HUES48 (cell line): ENCODE results near the gene ZSWIM5.
"Not testable (repeated sequence)": the region's sequence is repeated elsewhere in the genome, so short reads cannot be mapped to it uniquely, and the experiment has no call there.

Experiments
- H3K27ac ChIP-seq: one replicate; pipeline ENCODE4 v1.7.0; 2013; ENCODE audit warnings: low read depth, low read length, inconsistent platforms
- H3K27me3 ChIP-seq: 2 replicates; pipeline ENCODE4 v1.6.1; 2013; ENCODE audit warnings: mild to moderate bottlenecking, low read length; ENCODE audit not compliant: control insufficient read depth, insufficient read depth
- H3K36me3 ChIP-seq: 2 replicates; pipeline ENCODE4 v1.6.1; 2013; ENCODE audit warnings: low read length; ENCODE audit not compliant: control insufficient read depth, insufficient read depth
- H3K4me1 ChIP-seq: 2 replicates; pipeline ENCODE4 v1.6.1; 2013; ENCODE audit warnings: mild to moderate bottlenecking, low read length; ENCODE audit not compliant: control insufficient read depth, insufficient read depth
- H3K4me3 ChIP-seq: 2 replicates; pipeline ENCODE4 v1.5.1; 2013; ENCODE audit warnings: mild to moderate bottlenecking, low read depth, low read length
- H3K9ac ChIP-seq: 2 replicates; pipeline ENCODE4 v1.6.1; 2013; ENCODE audit warnings: mild to moderate bottlenecking, low read depth, low read length, moderate library complexity
- H3K9me3 ChIP-seq: 2 replicates; pipeline ENCODE4 v1.6.1; 2013; ENCODE audit warnings: low read length; ENCODE audit not compliant: control insufficient read depth, insufficient read depth

The ZSWIM5 gene

DNA sequence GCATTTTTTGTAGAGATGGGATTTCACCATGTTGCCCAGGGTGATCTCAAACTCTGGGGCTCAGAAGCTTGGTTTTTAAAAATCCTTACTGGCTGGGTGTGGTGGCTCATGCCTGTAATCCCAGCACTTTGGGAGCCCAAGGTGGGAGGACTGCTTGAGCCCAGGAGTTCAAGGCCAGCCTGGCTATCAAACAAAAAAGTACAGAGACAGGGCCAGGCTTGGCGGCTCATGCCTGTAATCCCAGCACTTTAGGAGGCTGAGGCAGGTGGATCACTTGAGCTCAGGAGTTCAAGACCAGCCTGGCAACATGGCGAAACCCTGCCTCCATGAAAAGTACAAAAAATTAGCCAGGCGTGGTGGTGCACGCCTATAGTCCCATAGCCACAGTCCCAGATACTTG lies 112.0 kb downstream of the ZSWIM5 start:
- H3K9ac ChIP-seq, H3K4me1 ChIP-seq, H3K4me3 ChIP-seq, H3K9me3 ChIP-seq, H3K27ac ChIP-seq, H3K36me3 ChIP-seq, H3K27me3 ChIP-seq: not testable (repeated sequence)

DNA sequence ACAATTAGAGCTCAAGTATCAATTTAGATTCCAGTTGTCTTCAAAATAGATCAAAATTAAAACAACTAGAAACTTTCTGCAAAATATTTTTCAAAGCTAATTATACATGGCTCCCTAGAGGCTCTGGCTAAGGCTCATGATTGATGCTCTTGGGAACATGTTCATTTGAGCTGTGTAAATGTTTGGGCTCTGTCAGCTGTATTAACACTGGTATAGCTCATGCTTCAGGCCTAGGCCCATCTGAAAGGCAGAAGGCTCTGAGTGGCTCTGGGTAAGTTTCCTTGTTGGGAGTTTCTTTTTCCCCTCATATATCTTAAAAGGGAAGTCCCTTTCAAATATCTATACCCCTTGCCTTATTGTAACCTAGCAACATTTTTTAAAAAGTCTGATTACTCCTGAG lies 113.1 kb downstream of the ZSWIM5 start:
- Histone ChIP-seq H3K27ac (no peak overlapping the region), H3K9me3 (no peaks in the 10 kb centered on the region), H3K9ac (no peak overlapping the region), H3K4me1 (no peaks in the 10 kb centered on the region), H3K36me3 (no peaks in the 10 kb centered on the region), H3K27me3 (no peaks in the 10 kb centered on the region), H3K4me3 (no peak overlapping the region)

DNA sequence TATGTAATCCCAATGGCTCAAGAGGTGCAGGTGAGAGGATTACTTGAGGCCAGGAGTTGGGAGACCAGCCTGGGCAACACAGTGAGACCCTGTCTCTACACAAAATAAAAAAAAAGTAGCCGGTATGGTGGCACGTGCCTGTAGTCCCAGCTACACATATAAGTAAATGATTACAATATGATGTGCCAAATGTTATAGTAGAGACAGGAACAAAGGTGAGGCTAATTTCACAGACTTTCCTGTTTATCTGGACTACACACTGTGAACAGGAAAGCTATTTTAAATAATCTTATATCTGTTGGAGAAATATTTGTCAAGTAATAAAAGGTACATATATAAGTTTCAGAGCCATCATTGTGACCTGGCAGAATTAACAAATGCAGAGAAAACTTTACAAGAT lies 116.7 kb downstream of the ZSWIM5 start:
- no peaks in the 10 kb centered on the region for H3K9me3 ChIP-seq
- H3K36me3 ChIP-seq, result no peaks in the 10 kb centered on the region
- H3K27ac ChIP-seq, result no peak overlapping the region
- H3K4me3 ChIP-seq, result no peak overlapping the region
- no peaks in the 10 kb centered on the region for H3K27me3 ChIP-seq
- no peaks in the 10 kb centered on the region for H3K4me1 ChIP-seq
- no peak overlapping the region for H3K9ac ChIP-seq

DNA sequence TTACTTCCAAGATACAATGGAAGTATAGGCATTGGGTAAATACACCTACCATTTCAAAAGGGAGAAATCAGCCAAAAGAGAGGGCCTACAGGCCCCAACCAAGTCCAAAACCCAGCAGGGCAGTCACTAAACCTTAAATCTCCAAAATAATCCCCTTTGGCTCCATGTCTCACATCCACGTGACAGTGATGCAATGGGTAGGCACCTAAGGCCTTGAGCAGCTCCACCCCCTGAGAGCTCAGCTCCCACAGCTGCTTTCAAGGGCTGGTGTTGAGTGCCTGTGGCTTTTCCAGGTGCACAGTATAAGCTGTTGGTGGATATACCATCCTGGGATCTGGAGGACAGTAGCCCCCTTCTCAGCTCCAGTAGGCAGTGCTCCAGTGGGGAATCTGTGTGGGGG lies 121.8 kb downstream of the ZSWIM5 start:
- H3K4me1 ChIP-seq, result no peaks in the 10 kb centered on the region
- H3K36me3 ChIP-seq, result no peaks in the 10 kb centered on the region
- H3K4me3 ChIP-seq, result no peak overlapping the region
- H3K9me3 ChIP-seq, result peaks cover 3% of the 10 kb centered on the region; the same call in 1 of the 2 replicates
- no peak overlapping the region for H3K9ac ChIP-seq
- H3K27me3 ChIP-seq, result no peaks in the 10 kb centered on the region
- H3K27ac ChIP-seq, result no peak overlapping the region

DNA sequence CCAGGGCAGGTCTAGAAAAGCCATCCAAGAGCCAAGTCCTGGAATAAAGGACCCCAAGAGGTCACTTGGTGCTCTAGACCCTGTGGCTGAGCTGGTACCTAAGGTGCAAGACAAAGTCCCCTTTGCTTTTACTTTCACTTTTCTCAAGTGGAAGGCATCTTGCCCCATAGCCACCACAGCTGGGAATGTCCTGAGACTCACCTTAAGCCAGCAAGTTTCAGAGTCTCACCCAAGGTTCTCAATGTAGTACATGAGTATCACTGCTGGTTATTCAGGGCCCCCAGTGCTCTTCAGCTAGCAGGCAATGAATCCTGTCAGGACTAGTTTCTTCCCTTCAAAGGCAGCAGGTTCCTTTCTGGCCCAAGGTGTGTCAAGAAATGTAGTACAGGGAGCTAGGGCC lies 126.9 kb downstream of the ZSWIM5 start:
- peaks cover 5% of the 10 kb centered on the region for H3K9me3 ChIP-seq
- H3K4me3 ChIP-seq, result no peak overlapping the region
- H3K4me1 ChIP-seq, result no peaks in the 10 kb centered on the region
- no peak overlapping the region for H3K27ac ChIP-seq
- no peaks in the 10 kb centered on the region for H3K27me3 ChIP-seq
- no peak overlapping the region for H3K9ac ChIP-seq
- H3K36me3 ChIP-seq, result no peaks in the 10 kb centered on the region

DNA sequence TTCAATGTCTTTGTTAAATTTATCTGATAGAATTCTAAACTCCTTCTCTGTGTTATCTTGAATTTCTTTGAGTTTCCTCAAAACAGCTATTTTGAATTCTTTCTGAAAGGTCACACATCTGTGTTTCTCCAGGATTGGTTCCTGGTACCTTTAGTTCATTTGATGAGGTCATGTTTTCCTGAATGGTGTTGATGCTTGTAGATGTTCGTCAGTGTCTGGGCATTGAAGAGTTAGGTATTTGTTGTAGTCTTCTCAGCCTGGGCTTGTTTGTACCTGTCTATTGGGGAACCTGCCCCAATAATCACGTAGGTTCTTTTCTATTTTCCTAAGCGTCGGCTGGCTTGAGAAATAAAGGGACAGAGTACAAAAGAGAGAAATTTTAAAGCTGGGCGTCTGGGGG lies 129.4 kb downstream of the ZSWIM5 start:
- H3K9me3 ChIP-seq, H3K27ac ChIP-seq, H3K9ac ChIP-seq, H3K4me3 ChIP-seq, H3K36me3 ChIP-seq, H3K4me1 ChIP-seq, H3K27me3 ChIP-seq: not testable (repeated sequence)

DNA sequence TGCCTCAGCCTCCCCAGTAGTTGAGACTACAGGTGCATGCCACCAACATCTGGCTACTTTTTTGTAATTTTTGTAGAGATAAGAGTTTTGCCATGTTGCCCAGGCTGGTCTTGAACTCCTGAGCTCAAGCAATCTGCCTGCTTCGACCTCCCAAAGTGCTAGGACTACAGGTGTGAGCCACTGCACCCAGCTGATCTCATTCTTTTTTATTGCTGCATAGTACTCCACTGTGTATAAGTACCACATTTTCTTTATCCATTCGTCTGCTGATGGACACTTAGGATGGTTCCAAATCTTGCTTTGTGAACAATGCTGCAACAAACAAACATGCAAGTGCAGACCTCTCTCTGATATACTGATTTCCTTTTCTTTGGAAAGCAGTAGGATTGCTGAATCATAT lies 134.8 kb downstream of the ZSWIM5 start:
- Histone ChIP-seq H3K27me3 (no peaks in the 10 kb centered on the region), H3K36me3 (no peaks in the 10 kb centered on the region), H3K4me3 (no peak overlapping the region), H3K27ac (no peak overlapping the region), H3K4me1 (no peaks in the 10 kb centered on the region), H3K9ac (no peak overlapping the region), H3K9me3 (peaks cover 10% of the 10 kb centered on the region; the same call in 1 of the 2 replicates)

DNA sequence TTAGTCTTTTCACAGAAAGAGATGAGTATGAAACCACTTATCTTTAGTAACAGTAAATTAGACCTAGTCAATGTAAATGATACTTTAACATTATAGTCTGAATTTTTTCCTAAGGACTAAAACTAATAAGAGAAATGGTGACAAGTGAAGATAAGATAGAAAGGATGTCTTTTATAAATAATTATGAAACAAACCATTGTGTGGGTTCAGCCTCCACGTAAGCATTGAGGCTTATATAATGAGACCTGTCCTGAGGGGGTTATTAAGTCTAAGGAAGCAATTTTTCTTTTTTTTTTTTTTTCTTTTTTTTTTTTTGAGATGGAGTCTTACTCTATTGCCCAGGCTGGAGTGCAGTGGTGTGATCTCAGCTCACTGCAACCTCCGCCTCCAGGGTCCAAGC lies 138.6 kb downstream of the ZSWIM5 start:
- H3K36me3 ChIP-seq, result no peaks in the 10 kb centered on the region
- peaks cover 3% of the 10 kb centered on the region; the same call in 1 of the 2 replicates for H3K9me3 ChIP-seq
- no peak overlapping the region for H3K9ac ChIP-seq
- no peaks in the 10 kb centered on the region for H3K27me3 ChIP-seq
- no peak overlapping the region for H3K4me3 ChIP-seq
- no peaks in the 10 kb centered on the region for H3K4me1 ChIP-seq
- H3K27ac ChIP-seq, result no peak overlapping the region

DNA sequence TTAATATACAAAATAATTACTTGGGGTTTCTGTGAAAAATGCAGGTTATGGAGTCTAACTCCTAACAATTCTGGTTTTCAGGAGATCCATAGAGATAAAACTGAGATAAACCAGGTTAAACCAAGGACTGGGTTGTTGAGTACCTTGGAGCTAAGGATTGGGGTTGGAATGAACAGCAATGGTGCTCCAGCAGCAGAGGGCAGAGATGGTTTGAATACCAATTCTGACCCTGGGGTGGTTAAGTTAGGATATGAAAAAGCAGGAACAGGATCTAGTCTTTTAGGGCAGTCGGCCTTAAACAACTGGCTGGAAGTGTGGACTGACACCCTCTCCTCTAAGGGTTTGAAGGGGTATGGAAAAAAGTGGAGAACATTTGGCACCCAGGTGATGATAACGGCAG lies 141.3 kb downstream of the ZSWIM5 start:
- no peak overlapping the region for H3K4me3 ChIP-seq
- no peak overlapping the region for H3K9ac ChIP-seq

DNA sequence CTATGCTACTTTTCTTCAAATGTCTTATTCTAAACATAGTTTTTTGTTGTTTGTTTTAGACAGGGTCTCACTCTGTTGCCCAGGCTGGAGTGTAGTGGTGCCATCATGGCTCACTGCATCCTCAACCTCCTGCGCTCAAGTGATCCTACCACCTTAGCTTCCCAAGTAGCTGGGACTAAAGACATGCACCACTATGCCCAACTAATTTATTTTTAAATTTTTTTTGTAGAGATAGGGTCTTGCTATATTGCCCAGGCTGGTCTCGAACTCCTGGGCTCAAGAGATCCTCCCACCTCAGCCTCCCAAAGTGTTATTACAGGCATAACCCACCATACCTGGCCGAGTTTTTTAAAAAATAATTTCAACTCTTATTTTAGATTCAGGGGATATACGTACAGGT lies 143.9 kb downstream of the ZSWIM5 start:
- H3K36me3 ChIP-seq, H3K27ac ChIP-seq, H3K27me3 ChIP-seq, H3K9me3 ChIP-seq, H3K4me1 ChIP-seq, H3K9ac ChIP-seq, H3K4me3 ChIP-seq: not testable (repeated sequence)

More for the DNA sequence above, 141.3 kb downstream of the ZSWIM5 start:
- H3K4me1 ChIP-seq, result no peaks in the 10 kb centered on the region
- H3K36me3 ChIP-seq, result no peaks in the 10 kb centered on the region
- H3K9me3 ChIP-seq, result no peaks in the 10 kb centered on the region
- no peak overlapping the region for H3K27ac ChIP-seq
- H3K27me3 ChIP-seq, result no peaks in the 10 kb centered on the region

DNA sequence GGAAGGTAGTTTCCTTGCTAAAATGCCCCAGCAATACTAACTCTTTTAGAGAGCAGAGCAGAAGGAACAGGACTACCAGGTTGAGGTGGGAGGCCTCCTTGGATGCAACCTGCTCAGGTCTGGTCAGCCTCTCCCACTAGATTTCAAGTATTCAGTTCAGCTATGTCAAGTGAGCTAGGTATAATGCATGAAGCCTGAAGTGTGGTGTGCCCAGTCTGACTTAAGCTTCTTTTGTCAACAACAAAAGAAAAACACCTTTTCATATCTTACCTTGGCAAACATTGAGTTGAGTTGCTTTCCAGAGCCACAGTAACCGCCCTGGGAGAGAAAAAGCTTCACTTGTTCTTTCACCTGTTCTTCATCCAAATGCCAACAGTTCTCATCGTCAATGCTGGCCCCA lies 146.6 kb downstream of the ZSWIM5 start:
- no peak overlapping the region for H3K9ac ChIP-seq
- no peaks in the 10 kb centered on the region for H3K4me1 ChIP-seq
- no peaks in the 10 kb centered on the region for H3K27me3 ChIP-seq
- H3K36me3 ChIP-seq, result no peaks in the 10 kb centered on the region
- no peak overlapping the region for H3K4me3 ChIP-seq
- no peak overlapping the region for H3K27ac ChIP-seq
- no peaks in the 10 kb centered on the region for H3K9me3 ChIP-seq

DNA sequence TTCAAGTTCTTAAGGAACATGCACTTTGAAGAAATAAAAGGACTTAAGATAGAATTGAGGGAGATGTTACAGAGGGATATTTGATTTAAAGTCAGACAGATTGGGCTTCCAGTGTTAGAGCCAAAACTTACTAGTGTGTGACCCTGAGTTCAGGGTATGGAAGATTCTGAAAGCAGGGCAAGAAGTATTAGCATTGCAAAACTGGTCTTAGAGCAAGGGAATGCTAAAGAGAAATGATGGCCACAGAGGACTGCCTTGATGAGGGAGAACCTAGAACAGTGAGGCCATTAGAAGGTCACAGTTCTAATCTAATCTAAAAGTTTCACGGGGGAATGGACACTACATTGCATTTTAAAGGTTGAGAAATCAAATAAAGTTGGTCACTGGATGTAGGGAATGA lies 148.9 kb downstream of the ZSWIM5 start:
- Histone ChIP-seq H3K4me1 (no peaks in the 10 kb centered on the region), H3K9ac (no peak overlapping the region), H3K27ac (no peak overlapping the region), H3K4me3 (no peak overlapping the region), H3K36me3 (no peaks in the 10 kb centered on the region), H3K27me3 (no peaks in the 10 kb centered on the region), H3K9me3 (no peaks in the 10 kb centered on the region)
